ENCODE data around the gene CPLX4.

Gene CPLX4

GRCh38 chr18:59318460-59319050 lies at the start of gene CPLX4:
Gene CPLX4, minus strand, starts transcription at chr18:59318649. Its CDS starts 187 bp downstream, at chr18:59318462.
- TF ChIP-seq CTCF (IDR thresholded peaks at IDR 0.05) (no peak), ZFX (IDR thresholded peaks at IDR 0.05; ENCODE audit: borderline replicate concordance) (no peak)
- no peak within 1 kb of the TSS for H3K27ac ChIP-seq

GRCh38 chr18:59360381-59360780 lies 41.9 kb upstream of the CPLX4 start:
- TF ChIP-seq ZFX (IDR thresholded peaks at IDR 0.05; ENCODE audit: borderline replicate concordance) = no peak
- no peak for TF ChIP-seq CTCF (IDR thresholded peaks at IDR 0.05)
- no peak overlapping the region for H3K27ac ChIP-seq

GRCh38 chr18:59359576-59359952 lies 41.1 kb upstream of the CPLX4 start:
- TF ChIP-seq ZFX (IDR thresholded peaks at IDR 0.05; ENCODE audit: borderline replicate concordance) = no peak
- no peak for TF ChIP-seq CTCF (IDR thresholded peaks at IDR 0.05)
- peak overlapping the region; percentile 76 for H3K27ac ChIP-seq

GRCh38 chr18:59358712-59359575 lies 40.5 kb upstream of the CPLX4 start, which contains the start of gene LMAN1:
Gene LMAN1, minus strand, starts transcription at chr18:59359265. Its CDS starts 21 bp downstream, at chr18:59359244.
- peak within 1 kb of the TSS; percentile 76 for H3K27ac ChIP-seq

GRCh38 chr18:59358414-59358711 lies 39.9 kb upstream of the CPLX4 start:
- TF ChIP-seq CTCF (IDR thresholded peaks at IDR 0.05) = no peak
- TF ChIP-seq ZFX (IDR thresholded peaks at IDR 0.05; ENCODE audit: borderline replicate concordance) = no peak
- peak overlapping the region; percentile 76 for H3K27ac ChIP-seq

More at GRCh38 chr18:59358712-59359575, 40.5 kb upstream of the CPLX4 start, which contains the start of gene LMAN1:
- TF ChIP-seq CTCF (IDR thresholded peaks at IDR 0.05) (no peak), ZFX (IDR thresholded peaks at IDR 0.05; ENCODE audit: borderline replicate concordance) (no peak)

- H3K27ac ChIP-seq = peak overlapping the region; percentile 76; the same call in 1 of the 2 replicates
- TF ChIP-seq CTCF (IDR thresholded peaks at IDR 0.05) (no peak), ZFX (IDR thresholded peaks at IDR 0.05; ENCODE audit: borderline replicate concordance) (no peak)
Measured at GRCh38 chr18:59357928-59358327, 39.5 kb upstream of the CPLX4 start.

- no peak overlapping the region for H3K27ac ChIP-seq
- TF ChIP-seq CTCF (IDR thresholded peaks at IDR 0.05) = no peak
Measured at GRCh38 chr18:59354731-59355130, 36.3 kb upstream of the CPLX4 start.
